PC-9 (cell line): ENCODE data around the gene ZNF431. TPM values are rescaled to one million over a fixed set of nuclear protein-coding genes. Genes with fewer than 3 reads are reported as not detected.

Experiments
- BruUV-seq: library from RNA; stranded (reverse); fragments of 400-500 nt; replicated peaks from 2 replicates; lab custom pipeline; 2021; lab: Mats Ljungman, UMichigan
- CTCF ChIA-PET: fragments of 300-600 bp; sonication (Branson Sonifier 250); formaldehyde crosslinking; loops from one replicate; lab custom pipeline; 2022; ENCODE audit warnings: antibody characterized with exemption; lab: Charles Lee
- POLR2A ChIA-PET: fragments of 300-600 bp; sonication (Branson Sonifier 250); formaldehyde crosslinking; loops from one replicate; lab custom pipeline; 2022; ENCODE audit warnings: antibody characterized with exemption; ENCODE audit not compliant: unreplicated experiment; lab: Charles Lee
- DNase-seq, 2 experiments: peaks; one replicate each; pipeline versions ENCODE4 v3.0.0 to v3.0.0-alpha.2; 2015 to 2022; ENCODE audit warnings: mixed read lengths in 1 of 2
- H2AFZ ChIP-seq: fragments of 200-600 bp; sonication (generic); 2 replicates; pipeline ENCODE4 v1.8.1; 2017; ENCODE audit warnings: antibody characterized with exemption
- H3F3A ChIP-seq: fragments of 200-600 bp; sonication (generic); 2 replicates; pipeline ENCODE4 v1.8.1; 2017; ENCODE audit warnings: antibody characterized with exemption, mild to moderate bottlenecking, low read depth; ENCODE audit not compliant: insufficient read depth
- H3K27ac ChIP-seq: fragments of 200-600 bp; sonication (generic); 2 replicates; pipeline ENCODE4 v1.6.1; 2016; ENCODE audit warnings: mixed run types
- H3K27me3 ChIP-seq: fragments of 200-600 bp; sonication (generic); 2 replicates; pipeline ENCODE4 v1.6.1; 2016; ENCODE audit warnings: low read depth, mixed run types; ENCODE audit not compliant: insufficient read depth
- H3K36me3 ChIP-seq: fragments of 200-600 bp; sonication (generic); 2 replicates; pipeline ENCODE4 v1.6.1; 2016; ENCODE audit warnings: low read depth, mixed run types
- H3K4me1 ChIP-seq: fragments of 200-600 bp; sonication (generic); replicated peaks from 2 replicates; pipeline ENCODE4 v1.6.1; 2016; ENCODE audit warnings: mixed run types; ENCODE audit not compliant: insufficient read depth
- H3K4me2 ChIP-seq: fragments of 200-600 bp; sonication (generic); 2 replicates; pipeline ENCODE4 v1.6.1; 2017; ENCODE audit warnings: mixed run types
- H3K4me3 ChIP-seq: fragments of 200-600 bp; sonication (generic); 2 replicates; pipeline ENCODE4 v1.6.1; 2016; ENCODE audit warnings: mixed run types
- H3K79me2 ChIP-seq: fragments of 200-600 bp; sonication (generic); 2 replicates; pipeline ENCODE4 v1.6.1; 2017; ENCODE audit warnings: low read depth, mixed run types
- H3K9me2 ChIP-seq: fragments of 200-600 bp; sonication (generic); 2 replicates; pipeline ENCODE4 v1.8.1; 2017; ENCODE audit warnings: mild to moderate bottlenecking; ENCODE audit not compliant: insufficient read depth
- H3K9me3 ChIP-seq: fragments of 200-600 bp; sonication (generic); 2 replicates; pipeline ENCODE4 v1.8.1; 2016; ENCODE audit warnings: low read depth; ENCODE audit not compliant: insufficient read depth
- H4K20me1 ChIP-seq: fragments of 200-600 bp; sonication (generic); 2 replicates; pipeline ENCODE4 v1.8.1; 2017; ENCODE audit not compliant: insufficient read depth
- CTCF ChIP-seq: fragments of 200-600 bp; sonication (generic); conservative IDR thresholded peaks from 2 replicates; pipeline ENCODE4 v1.6.1; 2017; ENCODE audit warnings: mixed run types, antibody characterized with exemption, mild to moderate bottlenecking, moderate library complexity
- EZH2 ChIP-seq: fragments of 200-600 bp; sonication (generic); IDR thresholded peaks from 2 replicates; pipeline ENCODE4 v1.8.0; 2017; ENCODE audit warnings: antibody characterized with exemption, low read depth
- intact Hi-C: fragments of 100-400 bp; cut with micrococcal nuclease; formaldehyde crosslinking; loops from one replicate; pipeline ENCODE4 v1.10.0; 2022; ENCODE audit not compliant: unreplicated experiment
- total RNA-seq: library from RNA; stranded (reverse); gene quantifications from 2 replicates; pipeline ENCODE4 v1.2.3, GENCODE V29; 2021

ZNF431 gene
- total RNA-seq, 1 experiment from 2014 or later, result 19.0 TPM

GRCh38 chr19:21098291-21098690, 43.5 kb upstream of the ZNF431 start:
- no peak overlapping the region for H2AFZ ChIP-seq
- BruUV-seq, result no TSS peak
- intact Hi-C loops, result no loop called here
- CTCF ChIA-PET, result no interaction called here
- TF ChIP-seq EZH2, result no peak
- no peak for TF ChIP-seq CTCF
- H3K4me1 ChIP-seq, result no peaks in the 10 kb centered on the region
- no peaks in the 10 kb centered on the region for H3F3A ChIP-seq
- no peak overlapping the region for H3K27ac ChIP-seq
- DNase-seq, result no peak
- H3K79me2 ChIP-seq, result no peaks in the 10 kb centered on the region
- H4K20me1 ChIP-seq, result no peaks in the 10 kb centered on the region
- POLR2A ChIA-PET, result no interaction called here
- H3K9me2 ChIP-seq, result no peaks in the 10 kb centered on the region
- 0 out of 2 replicates have a peak, but pooled peaks cover 4% of the 10 kb centered on the region for H3K36me3 ChIP-seq
- H3K4me3 ChIP-seq, result no peak overlapping the region
- H3K4me2 ChIP-seq, result no peak overlapping the region
- H3K27me3 ChIP-seq, result no peaks in the 10 kb centered on the region
- no peaks in the 10 kb centered on the region for H3K9me3 ChIP-seq

- H2AFZ ChIP-seq, result no peak overlapping the region
- TF ChIP-seq CTCF (no peak), EZH2 (no peak)
- no peaks in the 10 kb centered on the region for H3F3A ChIP-seq
- no peaks in the 10 kb centered on the region for H3K9me2 ChIP-seq
- 0 out of 2 replicates have a peak, but pooled peaks cover 7% of the 10 kb centered on the region for H3K36me3 ChIP-seq
- BruUV-seq, result no TSS peak
- H4K20me1 ChIP-seq, result no peaks in the 10 kb centered on the region
- H3K27ac ChIP-seq, result no peak overlapping the region
- no peak overlapping the region for H3K4me3 ChIP-seq
- H3K4me1 ChIP-seq, result no peaks in the 10 kb centered on the region
- H3K9me3 ChIP-seq, result no peaks in the 10 kb centered on the region
- ChIA-PET POLR2A (no interaction called here), CTCF (no interaction called here)
- H3K79me2 ChIP-seq, result no peaks in the 10 kb centered on the region
- H3K27me3 ChIP-seq, result no peaks in the 10 kb centered on the region
- DNase-seq, result no peak
- H3K4me2 ChIP-seq, result no peak overlapping the region
- intact Hi-C loops, result no loop called here
Measured at GRCh38 chr19:21101521-21102242, 40.2 kb upstream of the ZNF431 start.

- no TSS peak for BruUV-seq
- no peak overlapping the region for H3K27ac ChIP-seq
- CTCF ChIA-PET, result no interaction called here
- no peak overlapping the region for H2AFZ ChIP-seq
- H3F3A ChIP-seq, result no peaks in the 10 kb centered on the region
- H3K79me2 ChIP-seq, result no peaks in the 10 kb centered on the region
- H3K27me3 ChIP-seq, result no peaks in the 10 kb centered on the region
- H3K4me1 ChIP-seq, result no peaks in the 10 kb centered on the region
- no peak overlapping the region for H3K4me3 ChIP-seq
- POLR2A ChIA-PET, result no interaction called here
- intact Hi-C loops, result no loop called here
- H3K9me3 ChIP-seq, result peaks cover 6% of the 10 kb centered on the region; the same call in 1 of the 2 replicates
- H3K4me2 ChIP-seq, result no peak overlapping the region
- no peak for DNase-seq
- H3K36me3 ChIP-seq, result 0 out of 2 replicates have a peak, but pooled peaks cover 3% of the 10 kb centered on the region
- no peaks in the 10 kb centered on the region for H4K20me1 ChIP-seq
- no peak for TF ChIP-seq CTCF
- no peak for TF ChIP-seq EZH2
- H3K9me2 ChIP-seq, result no peaks in the 10 kb centered on the region
Measured at GRCh38 chr19:21109116-21109515, 32.7 kb upstream of the ZNF431 start.
